HCEC 1CT (cell line): ENCODE results near the gene SREK1IP1.
"Not testable (repeated sequence)": the region's sequence is repeated elsewhere in the genome, so short reads cannot be mapped to it uniquely, and the experiment has no call there.

Experiments
- DNase-seq: peaks from one replicate; pipeline ENCODE4 v3.0.0-alpha.2; 2017

Gene SREK1IP1

DNA sequence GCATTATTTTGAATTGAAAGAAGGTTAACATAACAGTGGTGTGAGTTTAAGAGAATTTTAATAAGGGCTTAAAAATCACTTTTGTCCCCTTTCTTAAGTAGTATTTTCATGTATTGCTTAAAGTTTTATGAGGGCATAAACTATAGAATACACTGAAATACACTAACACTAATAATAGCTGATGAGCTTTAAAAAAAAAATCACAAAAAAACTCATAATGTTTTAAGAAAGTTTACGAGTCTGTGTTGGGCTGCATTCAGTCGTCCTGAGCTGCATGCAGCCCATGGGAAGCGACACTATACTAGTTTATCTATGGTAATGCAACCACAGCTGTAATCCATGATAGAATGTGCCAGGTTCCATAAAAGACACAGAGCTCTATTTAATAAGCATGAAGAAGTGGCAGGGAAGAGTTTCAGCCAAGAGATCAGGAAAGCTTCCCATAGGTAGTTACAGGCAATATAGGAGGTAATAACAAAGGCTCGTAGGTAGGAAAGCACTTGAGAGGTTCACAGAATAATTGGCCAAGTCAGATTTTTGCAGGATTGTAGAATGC lies 4.5 kb downstream of the SREK1IP1 start:
- DNase-seq: no peak

DNA sequence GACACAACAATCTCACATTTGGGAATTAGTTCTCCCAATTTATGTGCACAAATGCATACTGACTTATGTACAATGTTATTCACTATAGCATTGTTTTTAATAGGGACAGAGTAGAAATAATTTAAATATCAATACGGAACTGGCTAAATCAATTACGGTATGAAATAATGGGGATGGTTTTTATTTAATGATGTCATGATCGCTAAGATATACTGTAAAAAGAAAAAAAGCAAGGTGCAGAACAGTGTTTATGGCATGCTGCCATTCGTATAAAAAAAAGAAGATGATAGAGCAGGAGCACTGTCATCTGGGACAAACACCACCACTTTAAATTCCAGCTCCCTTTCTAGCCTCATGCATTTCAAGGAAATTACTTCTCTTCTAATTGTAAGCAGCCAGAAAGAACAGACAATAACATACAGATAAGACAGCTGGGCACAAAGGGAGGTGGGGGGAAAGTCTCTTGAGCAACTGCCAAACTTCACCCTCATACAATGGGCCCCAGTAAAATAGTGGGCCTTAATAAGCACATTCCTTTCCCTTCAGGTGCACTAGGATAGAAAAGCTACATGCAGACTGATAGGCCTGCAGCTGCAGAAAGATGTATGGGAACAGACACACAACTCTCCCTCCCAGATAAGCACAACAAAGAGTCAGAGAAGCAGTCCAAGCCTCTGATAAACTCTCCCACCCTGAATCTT lies 8.4 kb downstream of the SREK1IP1 start:
- DNase-seq: no peak

DNA sequence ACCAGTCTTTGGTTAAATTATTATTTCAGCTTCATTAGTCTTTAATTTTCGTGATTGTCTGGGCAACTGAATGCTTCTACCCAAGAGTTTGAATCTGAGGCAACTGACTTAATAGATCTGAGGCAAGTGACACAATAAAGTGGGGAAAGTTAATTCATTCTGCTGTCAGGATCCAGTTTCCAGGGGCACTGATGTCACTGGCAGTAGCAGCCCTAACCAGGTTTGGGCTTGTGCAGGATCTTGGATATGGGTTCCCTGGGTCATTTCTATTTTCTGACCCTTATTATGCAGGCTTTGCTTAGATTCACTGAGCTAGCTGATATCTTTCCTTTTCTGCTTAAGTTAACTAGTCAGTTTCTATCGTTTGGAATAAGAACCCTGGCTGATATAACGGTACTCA lies 9.6 kb downstream of the SREK1IP1 start:
- no peak for DNase-seq

DNA sequence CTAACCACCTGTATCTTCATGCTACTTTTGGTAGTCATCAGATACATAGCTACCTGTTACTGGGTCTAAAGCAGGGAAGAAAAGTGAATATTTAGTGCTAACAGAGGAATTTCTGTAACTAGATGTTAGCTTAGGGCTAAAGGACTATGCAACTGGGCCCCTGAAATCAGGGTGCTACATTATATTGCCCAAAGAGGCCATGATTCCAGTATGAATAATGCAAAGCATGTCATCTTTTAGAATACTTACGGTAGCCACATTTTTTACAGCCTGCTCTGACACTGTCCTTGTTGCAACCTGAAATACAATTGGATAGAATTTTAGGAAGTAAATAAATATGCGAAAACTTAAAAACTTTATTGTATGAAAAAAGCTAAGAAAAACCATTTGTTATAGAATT lies 14.4 kb downstream of the SREK1IP1 start:
- DNase-seq: no peak

DNA sequence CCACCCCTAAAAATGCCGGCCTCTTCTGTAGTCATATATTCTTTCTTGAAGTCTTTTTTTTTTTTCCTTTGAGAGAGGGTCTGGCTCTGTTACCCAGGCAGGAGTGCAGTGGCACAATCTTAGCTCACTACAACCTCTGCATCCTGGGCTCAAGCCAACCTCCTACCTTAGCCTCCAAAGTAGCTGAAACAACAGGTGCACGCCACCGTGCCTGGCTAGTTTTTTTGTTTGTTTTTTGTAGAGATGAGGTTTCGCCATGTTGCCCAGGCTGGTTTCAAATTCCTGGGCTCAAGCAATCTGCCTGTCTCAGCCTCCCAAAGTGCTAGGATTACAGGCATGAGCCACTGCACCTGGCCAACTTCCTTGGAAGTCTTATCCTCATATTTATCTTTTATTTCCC lies 19.1 kb downstream of the SREK1IP1 start:
- DNase-seq: no peak

DNA sequence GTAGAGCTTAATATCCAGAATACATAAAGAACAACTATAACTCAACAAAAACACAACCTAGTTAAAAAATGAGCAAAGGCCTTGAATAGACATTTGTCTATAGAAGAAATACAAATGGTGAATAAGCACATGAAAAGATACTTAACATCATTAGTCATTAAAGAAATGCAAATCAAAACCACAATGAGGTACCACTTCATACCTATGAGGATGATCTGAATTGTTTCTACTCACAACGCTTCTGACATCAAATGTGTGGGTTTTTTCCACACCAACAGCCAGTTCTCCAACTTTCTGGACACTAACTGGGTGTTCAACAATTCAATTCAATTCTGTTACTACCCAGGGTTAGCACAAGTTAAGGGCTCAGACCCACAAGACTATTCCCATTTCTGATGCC lies 22.0 kb downstream of the SREK1IP1 start:
- DNase-seq: peak; percentile 27

DNA sequence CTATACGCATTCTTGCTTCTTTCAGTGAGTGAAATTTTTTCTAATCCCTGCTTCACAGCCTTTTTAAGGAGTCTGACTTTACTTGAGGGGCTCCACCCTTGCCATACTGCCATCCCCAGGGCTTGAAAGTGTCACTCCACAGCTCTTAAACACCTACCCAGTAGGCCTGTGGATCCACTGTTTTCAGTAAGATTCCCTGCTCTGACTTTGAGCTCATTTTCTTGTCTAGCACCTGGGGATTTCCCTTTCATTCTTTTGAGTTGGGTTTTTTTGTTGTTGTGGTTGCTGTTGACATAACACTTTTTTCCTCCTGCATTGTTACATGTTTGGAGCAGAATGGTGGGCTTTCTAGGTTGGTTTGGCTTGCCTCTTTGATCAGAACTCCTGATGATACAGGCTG lies 23.6 kb downstream of the SREK1IP1 start:
- no peak for DNase-seq

DNA sequence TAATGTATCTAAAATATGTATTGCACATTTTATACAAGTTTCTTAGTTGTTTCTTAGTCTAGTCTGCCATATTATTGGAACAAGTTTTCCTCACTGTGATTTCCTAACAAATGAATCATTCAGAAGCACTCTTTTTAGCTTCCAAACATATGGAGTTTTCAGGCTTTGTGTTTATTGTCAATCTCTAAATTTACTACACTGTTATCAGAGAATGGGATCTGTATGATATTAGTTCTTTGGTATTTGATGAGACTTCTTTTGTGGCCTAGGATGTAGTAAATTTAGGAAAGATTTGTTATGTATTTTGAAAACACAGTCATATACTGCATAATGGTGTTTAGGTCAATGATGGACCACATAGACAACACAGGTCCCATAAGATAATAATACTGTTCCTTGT lies 25.7 kb downstream of the SREK1IP1 start:
- DNase-seq: peak; percentile 24

DNA sequence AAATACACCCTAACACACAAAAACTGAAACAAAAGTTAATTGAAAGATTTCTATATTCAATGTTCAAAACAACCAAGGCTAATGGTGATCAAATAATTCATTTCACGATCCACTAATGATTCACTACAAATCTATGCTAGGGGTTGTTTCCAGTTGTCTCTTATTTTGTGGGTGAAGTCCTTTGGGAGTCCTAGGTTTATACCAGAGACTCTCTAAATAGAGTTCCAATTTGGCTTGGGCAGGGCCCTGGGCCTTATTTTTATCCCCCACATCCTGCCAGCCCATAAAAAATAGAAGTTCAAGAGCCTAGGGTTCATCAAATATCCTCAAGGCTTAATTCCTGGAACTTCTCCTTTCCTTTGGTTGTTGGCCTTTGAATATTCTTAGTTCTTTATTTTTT lies 26.1 kb downstream of the SREK1IP1 start:
- no peak for DNase-seq

DNA sequence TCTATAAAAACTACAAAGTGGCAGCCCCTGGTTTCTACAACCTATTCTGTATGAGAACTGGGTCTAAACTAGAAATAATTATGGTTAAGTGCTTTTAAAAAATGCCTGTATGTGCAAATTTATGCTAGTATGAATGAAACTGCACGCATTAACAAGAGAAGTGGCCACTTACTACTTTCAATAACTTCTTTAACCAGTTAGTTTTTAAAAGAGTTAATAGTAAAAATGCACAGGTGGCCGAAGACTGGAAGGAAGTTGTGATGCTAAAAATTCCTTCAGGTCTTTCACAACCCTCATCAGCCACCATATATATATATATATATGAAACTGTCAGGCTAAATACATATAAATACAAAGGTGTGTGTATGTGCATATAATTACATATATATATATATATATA lies 41.3 kb downstream of the SREK1IP1 start:
- no peak for DNase-seq

DNA sequence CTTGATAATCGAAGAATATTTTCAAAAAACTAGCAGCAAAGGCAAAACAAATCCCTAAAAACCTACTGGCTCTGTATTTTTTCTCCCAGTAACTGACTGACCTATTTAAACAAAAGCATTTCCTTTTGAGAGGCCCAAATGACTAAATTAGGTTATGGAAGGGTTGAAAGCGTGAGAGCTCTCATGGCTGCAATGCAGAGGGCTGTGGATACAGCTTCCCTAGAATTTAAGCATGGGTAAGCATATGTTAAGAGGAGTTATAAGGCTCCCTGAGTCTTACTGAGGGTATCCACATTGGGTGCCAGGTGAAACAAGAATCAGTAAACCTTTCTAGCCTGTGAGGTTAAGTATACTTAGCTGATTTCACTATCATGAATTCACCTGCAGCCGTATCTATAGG lies 45.9 kb downstream of the SREK1IP1 start:
- no peak for DNase-seq

DNA sequence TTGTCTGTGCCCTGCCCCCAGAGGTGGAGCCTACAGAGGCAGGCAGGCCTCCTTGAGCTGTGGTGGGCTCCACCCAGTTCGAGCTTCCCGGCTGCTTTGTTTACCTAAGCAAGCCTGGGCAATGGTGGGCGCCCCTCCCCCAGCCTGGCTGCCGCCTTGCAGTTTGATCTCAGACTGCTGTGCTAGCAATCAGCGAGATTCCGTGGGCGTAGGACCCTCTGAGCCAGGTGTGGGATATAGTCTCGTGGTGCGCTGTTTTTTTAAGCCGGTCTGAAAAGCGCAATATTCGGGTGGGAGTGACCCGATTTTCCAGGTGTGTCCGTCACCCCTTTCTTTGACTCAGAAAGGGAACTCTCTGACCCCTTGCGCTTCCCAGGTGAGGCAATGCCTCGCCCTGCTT lies 54.0 kb downstream of the SREK1IP1 start:
- DNase-seq: not testable (repeated sequence)

DNA sequence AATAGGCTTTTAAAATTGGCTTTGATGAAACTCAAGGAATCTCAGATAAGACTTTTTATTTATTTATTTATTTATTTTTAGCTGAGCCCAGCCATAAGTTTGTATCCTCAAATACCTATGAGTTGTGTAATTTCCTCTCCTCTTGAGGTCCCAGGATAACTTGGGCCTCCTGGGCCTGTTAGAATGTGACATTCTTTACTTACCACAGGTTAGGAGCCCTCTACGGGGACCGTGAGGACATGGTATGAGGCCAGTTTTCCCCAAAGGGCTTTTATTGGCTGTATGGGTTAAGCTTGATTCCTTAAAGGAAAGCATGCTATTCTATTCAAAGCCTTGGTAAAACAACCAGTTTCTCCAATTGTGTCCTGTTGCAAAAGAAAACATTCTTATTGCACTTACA lies 61.3 kb downstream of the SREK1IP1 start:
- no peak for DNase-seq

DNA sequence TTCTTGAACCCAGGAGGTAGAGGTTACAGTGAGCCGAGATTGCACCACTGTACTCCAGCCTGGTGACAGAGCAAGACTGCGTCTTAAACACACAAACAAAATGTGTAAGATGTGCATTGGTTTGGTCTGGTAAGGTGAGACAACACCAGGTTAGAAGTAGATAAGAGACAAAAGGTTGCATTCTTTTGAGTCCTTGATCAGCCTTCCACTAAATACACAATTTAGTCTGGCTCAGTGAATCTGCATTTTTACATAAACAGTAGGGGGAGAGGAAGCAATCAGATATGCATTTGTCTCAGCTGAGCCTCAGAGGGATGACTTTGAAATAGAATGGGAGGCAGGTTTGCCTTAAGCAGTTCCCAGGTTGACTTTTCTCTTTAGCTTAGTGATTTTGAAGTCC lies 62.4 kb downstream of the SREK1IP1 start:
- not testable (repeated sequence) for DNase-seq

DNA sequence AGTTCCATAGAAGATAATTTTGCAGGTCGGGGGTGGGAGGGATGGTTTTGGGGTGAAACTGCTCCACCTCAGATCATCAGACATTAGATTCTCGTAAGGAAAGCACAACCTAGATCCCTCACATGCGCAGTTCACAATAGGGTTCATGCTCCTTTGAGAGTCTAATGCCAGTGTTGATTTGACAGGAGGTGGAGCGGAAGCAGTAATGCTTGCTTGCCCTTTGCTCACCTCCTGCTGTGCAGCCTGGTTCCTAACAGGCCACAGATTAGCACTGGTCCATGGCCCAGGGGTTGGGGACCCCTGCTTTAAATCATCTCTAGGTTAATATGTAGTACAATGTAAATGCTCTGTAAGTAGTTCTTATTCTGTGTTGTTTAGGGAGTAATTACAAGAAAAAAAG lies 67.7 kb downstream of the SREK1IP1 start:
- DNase-seq: no peak

DNA sequence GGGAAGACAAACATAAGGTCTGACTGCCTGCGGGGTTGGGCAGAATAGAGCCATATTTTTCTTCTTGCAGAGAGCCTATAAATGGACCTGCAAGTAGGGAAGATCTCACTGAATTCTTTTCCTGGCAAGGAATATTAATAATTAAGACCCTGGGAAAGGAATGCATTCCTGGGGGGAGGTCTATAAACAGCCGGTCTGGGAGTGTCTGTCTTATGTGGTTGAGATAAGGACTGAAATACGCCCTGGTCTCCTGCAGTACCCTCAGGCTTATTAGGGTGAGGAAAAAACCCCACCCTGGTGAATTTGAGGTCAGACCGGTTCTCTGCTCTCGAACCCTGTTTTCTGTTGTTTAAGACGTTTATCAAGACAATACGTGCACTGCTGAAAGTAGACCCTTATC lies 72.1 kb downstream of the SREK1IP1 start:
- DNase-seq: not testable (repeated sequence)

DNA sequence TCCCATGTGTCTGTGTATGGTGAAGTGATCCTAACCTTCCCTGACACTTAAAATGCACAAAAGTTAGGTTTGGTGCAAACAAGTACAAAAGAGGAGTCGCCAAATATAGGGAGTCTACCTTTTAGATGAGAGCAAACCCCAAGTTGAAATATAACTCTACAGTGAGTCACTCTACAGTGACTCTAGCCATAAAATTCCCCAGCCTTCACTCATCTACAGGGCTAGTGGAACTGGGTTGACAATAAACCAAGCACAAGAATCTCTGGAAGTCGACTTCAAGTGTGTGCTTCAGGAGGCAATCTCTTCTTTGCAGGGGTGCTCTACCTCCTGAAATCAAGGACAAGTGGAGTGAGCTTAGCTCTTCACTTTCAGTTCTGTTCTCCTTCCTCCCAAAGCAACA lies 74.9 kb downstream of the SREK1IP1 start:
- DNase-seq: peak; percentile 38

DNA sequence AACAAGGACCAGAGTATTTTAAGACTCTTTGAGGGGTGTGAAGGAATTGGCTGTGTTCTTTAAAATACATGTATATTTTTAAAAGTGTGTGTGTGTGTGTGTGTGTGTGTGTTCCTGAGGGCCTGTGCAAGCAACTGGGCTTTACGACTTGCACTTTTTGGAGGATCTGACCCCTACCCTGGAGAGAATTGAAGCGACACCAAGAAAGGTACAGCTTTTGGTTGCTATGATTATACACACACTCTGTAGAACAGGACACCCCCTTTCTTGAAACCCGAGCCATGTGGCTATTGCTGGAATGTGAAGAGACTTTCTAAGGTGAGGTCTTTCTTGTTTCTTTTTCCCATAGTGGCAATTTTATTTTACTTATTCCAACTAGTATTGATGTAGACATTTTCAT lies 77.2 kb downstream of the SREK1IP1 start:
- DNase-seq: no peak

DNA sequence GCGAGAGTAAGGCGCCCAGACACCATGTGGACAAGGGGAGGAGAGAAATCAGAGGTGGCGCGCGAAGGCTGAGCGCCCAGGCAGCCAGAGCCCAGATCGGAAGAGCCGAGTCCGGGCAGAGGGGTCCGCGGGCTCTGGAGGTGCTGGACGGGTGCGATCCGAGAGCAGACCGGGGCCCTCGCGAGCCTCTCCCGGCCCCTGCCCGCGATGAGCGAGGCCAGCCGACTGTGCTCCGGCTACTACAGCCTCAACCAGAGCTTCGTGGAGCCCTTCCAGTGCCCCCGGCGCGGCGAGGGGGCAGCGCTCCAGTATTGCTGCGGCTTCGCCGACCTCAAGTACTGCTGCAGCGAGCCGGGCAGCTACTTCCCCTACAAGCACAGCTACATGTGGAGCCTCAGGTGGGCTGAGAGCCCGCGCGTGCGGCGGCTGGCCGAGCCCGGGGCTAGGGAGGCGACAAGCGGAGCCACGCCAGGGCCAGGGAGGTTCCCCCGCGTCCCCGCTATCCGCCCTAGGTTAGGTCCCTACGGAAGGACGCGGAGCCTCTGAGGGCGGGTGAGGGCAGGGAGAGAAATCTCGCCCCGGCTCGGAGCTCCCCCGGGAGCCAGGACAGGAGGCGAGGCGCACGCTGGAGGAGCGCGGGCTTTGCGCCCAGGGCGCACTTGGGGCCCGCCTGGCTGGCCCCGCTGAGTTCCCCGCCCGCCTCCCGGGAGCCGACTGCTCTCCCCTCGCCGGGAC lies 77.9 kb downstream of the SREK1IP1 start, which contains the start of gene SHISAL2B:
SHISAL2B (plus strand) TSS at position 87 of the 735 bp plus-strand sequence; CDS start at position 208, 121 bp downstream.
- no peak for DNase-seq

DNA sequence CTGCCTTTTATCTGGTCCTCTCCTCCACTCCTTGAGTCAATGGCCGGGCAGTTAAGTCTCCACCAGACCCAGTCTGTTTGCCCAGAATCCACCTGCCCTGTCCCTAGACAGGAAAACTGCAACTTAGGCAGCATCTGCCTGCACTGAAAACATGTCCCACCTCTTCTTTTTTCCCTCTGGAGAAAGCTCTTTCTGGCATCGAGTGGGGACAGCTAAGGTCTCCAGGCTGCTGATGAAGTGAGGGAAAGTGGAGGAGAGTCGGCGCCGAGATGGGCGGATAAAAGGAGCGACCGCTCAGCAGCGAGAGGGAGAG lies 78.4 kb downstream of the SREK1IP1 start:
- no peak for DNase-seq

DNA sequence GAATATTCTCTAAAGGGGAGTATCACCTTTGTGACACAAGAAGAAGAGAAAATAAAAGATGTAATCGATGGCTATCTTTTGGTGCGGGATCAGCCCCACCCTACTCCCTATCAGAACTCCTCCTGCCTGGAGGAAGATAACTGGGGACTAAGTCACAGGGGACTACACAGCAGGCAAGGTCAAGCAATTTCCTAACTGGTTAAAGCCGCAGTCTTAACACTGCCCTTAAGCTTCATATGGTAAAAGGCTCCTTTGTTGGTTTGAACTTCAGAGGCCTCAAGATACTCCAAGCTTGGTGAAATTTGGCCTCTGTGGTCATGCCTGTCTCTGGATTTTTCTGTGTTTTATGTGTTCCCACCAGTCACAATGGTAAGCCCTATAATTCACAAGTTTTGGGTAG lies 79.5 kb downstream of the SREK1IP1 start:
- no peak for DNase-seq

DNA sequence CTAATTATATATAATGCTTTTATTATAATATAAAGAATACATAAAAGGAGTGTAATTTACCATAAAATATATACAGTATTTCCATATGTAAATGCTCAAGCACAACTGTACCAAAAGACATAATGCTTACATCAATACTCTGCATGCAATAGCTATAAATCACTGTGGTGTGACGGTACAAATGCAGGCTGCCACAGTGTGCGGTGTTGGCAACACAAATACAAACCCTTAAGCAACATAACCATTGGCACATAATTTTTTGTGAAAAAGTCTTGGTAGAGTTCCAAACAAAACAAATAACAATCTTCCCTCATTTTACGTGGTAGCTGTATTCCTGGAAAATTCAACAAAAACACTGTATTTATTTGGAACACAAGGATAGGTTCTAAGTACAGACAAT lies 80.1 kb downstream of the SREK1IP1 start:
- DNase-seq: no peak

DNA sequence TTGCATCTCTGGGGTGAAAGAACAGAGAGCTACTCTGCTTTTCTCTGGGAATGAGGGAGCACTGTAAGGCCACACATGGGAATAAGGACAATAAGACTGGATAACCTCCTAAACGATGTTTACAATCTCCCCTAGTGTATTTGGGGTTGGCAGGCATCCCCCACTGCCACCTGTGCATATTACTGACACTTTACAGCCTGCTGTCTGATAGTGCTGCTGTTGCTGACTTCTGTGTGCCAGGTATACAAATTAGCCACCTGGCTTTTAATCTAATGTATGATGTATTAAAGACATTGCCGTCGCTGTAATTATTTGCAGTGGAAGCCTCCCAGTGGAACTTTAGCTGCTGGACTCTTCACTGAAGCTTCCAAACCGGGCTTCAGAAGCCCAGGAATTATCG lies 82.6 kb downstream of the SREK1IP1 start:
- no peak for DNase-seq

DNA sequence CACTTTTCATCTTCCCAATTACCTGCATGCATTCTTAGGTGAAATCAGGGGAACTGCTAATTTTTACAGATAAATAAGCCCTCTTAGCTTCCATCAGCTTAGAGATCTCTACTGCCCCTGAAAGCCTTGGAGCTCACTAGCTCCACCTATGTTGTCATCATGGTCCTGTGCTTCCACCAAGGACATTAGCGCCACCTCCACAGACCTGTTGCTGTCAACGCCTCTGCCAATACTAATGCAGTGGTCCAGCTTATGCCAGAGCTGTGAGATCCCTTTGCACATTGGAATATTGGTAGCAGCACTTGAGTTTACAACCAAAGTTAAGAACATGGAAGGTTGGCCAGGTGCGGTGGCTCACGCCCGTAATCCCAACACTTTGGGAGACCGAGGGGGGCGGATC lies 85.9 kb downstream of the SREK1IP1 start:
- DNase-seq: no peak

DNA sequence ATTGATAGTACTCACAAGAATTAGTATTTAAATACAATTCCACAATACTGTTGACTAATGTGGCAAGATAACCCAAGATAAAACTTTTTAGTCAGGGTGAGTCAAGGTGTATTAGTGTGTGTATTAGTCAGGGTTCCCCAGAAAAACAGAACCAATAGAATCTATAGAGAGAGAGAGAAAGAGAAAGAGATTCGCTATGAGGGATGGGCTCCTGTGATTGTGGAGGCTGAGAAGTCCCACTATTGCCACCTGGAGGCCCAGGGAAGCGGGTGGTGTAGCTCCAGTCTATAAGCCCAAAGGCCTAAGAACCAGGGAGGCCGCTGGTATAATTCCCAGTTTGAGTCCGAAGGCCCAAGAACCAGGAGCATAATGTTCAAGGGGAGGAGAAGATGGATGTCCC lies 88.2 kb downstream of the SREK1IP1 start:
- peak; percentile 34 for DNase-seq
